Mammary epithelial cell (primary cell): ENCODE measurements around the gene BMP6.

Source experiments
- CTCF ChIP-seq, 2 donors: IDR thresholded peaks in 1 of 2; conservative IDR thresholded peaks in 1 of 2; 2 replicates each; pipeline ENCODE4 v1.5.1; 2011 to 2012; ENCODE audit warnings: inconsistent platforms in 2 of 2, low read length in 2 of 2, mild to moderate bottlenecking in 2 of 2, control low read depth in 1 of 2, low read depth in 1 of 2; ENCODE audit not compliant: insufficient read depth in 1 of 2; ENCODE audit errors: extremely low read depth in 1 of 2
- EZH2 ChIP-seq: IDR thresholded peaks from 2 replicates; pipeline ENCODE4 v1.6.1; 2012; ENCODE audit warnings: low read length, inconsistent platforms, borderline replicate concordance

GRCh38 chr6:7727946-7728854, 2.3 kb downstream of the BMP6 start:
- no peak for TF ChIP-seq CTCF (conservative IDR thresholded peaks at IDR 0.05 in 1 of 2, IDR thresholded peaks at IDR 0.05 in 1 of 2; ENCODE audit: extremely low read depth in 1 of 2, insufficient read depth in 1 of 2, low read depth in 1 of 2, low read length in 2 of 2)
- peak; percentile 65 for TF ChIP-seq EZH2
